HEK293 (cell line): ENCODE data around the gene RETREG2.
A peak's percentile ranks its signal among the peaks of the same experiment; 100 is the strongest.

Source experiments
- GFI1B ChIP-seq: fragments of 450-650 bp; formaldehyde crosslinking; IDR thresholded peaks from 2 replicates; pipeline ENCODE4 v1.5.1; 2016; ENCODE audit warnings: missing biosample characterization, missing genetic modification characterization
- GLIS2 ChIP-seq: fragments of 450-650 bp; formaldehyde crosslinking; IDR thresholded peaks from 2 replicates; pipeline ENCODE4 v1.5.1; 2016; ENCODE audit warnings: missing biosample characterization, missing genetic modification characterization
- HOXA7 ChIP-seq: sonication (generic); formaldehyde crosslinking; IDR thresholded peaks from 2 replicates; pipeline ENCODE4 v1.8.1; 2022; ENCODE audit warnings: missing genetic modification reagents, borderline replicate concordance
- KLF8 ChIP-seq: fragments of 450-650 bp; formaldehyde crosslinking; IDR thresholded peaks from 2 replicates; pipeline ENCODE4 v1.5.1; 2016; ENCODE audit warnings: missing biosample characterization, missing genetic modification characterization
- OSR2 ChIP-seq: fragments of 450-650 bp; formaldehyde crosslinking; IDR thresholded peaks from 2 replicates; pipeline ENCODE4 v1.5.1; 2016; ENCODE audit warnings: missing biosample characterization, missing genetic modification characterization
- PBX3 ChIP-seq: sonication (generic); formaldehyde crosslinking; IDR thresholded peaks from 2 replicates; pipeline ENCODE4 v1.8.1; 2022; ENCODE audit warnings: mild to moderate bottlenecking, moderate library complexity, missing genetic modification reagents
- PRDM1 ChIP-seq: fragments of 450-650 bp; formaldehyde crosslinking; IDR thresholded peaks from 2 replicates; pipeline ENCODE4; 2016; ENCODE audit warnings: missing biosample characterization, missing genetic modification characterization
- SALL2 ChIP-seq: fragments of 450-650 bp; formaldehyde crosslinking; IDR thresholded peaks from 2 replicates; pipeline ENCODE4 v1.5.0; 2017; ENCODE audit warnings: missing biosample characterization, mild to moderate bottlenecking, missing genetic modification characterization, borderline replicate concordance
- TRIM28 ChIP-seq: IDR thresholded peaks from 2 replicates; pipeline ENCODE4 v1.6.1; 2011; ENCODE audit warnings: low read length, control low read depth, borderline replicate concordance
- ZBTB21 ChIP-seq: fragments of 450-650 bp; formaldehyde crosslinking; IDR thresholded peaks from 2 replicates; pipeline ENCODE4 v1.5.1; 2017; ENCODE audit warnings: missing biosample characterization, missing genetic modification characterization
- ZBTB26 ChIP-seq: fragments of 450-650 bp; formaldehyde crosslinking; optimal IDR thresholded peaks from 2 replicates; pipeline ENCODE3; 2016; ENCODE audit warnings: missing biosample characterization, mild to moderate bottlenecking, missing genetic modification characterization
- ZBTB48 ChIP-seq: fragments of 450-650 bp; formaldehyde crosslinking; IDR thresholded peaks from 2 replicates; pipeline ENCODE4 v1.5.1; 2016; ENCODE audit warnings: missing biosample characterization, missing genetic modification characterization
- ZBTB8A ChIP-seq: fragments of 450-650 bp; formaldehyde crosslinking; IDR thresholded peaks from 2 replicates; pipeline ENCODE4 v1.5.1; 2016; ENCODE audit warnings: missing biosample characterization, missing genetic modification characterization
- ZFHX2 ChIP-seq: fragments of 450-650 bp; formaldehyde crosslinking; conservative IDR thresholded peaks from 2 replicates; pipeline ENCODE4 v1.5.1; 2016; ENCODE audit warnings: missing biosample characterization, missing genetic modification characterization
- ZFP69B ChIP-seq: fragments of 450-650 bp; formaldehyde crosslinking; IDR thresholded peaks from 2 replicates; pipeline ENCODE4 v1.5.1; 2016; ENCODE audit warnings: missing biosample characterization, missing genetic modification characterization
- ZIC2 ChIP-seq: fragments of 450-650 bp; formaldehyde crosslinking; IDR thresholded peaks from 2 replicates; pipeline ENCODE4 v1.5.1; 2016; ENCODE audit warnings: missing biosample characterization, missing genetic modification characterization
- ZNF10 ChIP-seq: fragments of 450-650 bp; formaldehyde crosslinking; IDR thresholded peaks from 2 replicates; pipeline ENCODE4 v1.5.1; 2017; ENCODE audit warnings: missing biosample characterization, missing genetic modification characterization
- ZNF18 ChIP-seq: fragments of 450-650 bp; formaldehyde crosslinking; IDR thresholded peaks from 2 replicates; pipeline ENCODE4 v1.5.1; 2016; ENCODE audit warnings: missing biosample characterization, missing genetic modification characterization
- ZNF248 ChIP-seq: fragments of 450-650 bp; formaldehyde crosslinking; IDR thresholded peaks from 2 replicates; pipeline ENCODE4 v1.5.1; 2017; ENCODE audit warnings: missing biosample characterization, missing genetic modification characterization
- ZNF280C ChIP-seq: fragments of 450-650 bp; formaldehyde crosslinking; IDR thresholded peaks from 2 replicates; pipeline ENCODE4 v1.5.1; 2016; ENCODE audit warnings: missing biosample characterization, missing genetic modification characterization
- ZNF302 ChIP-seq: fragments of 450-650 bp; formaldehyde crosslinking; IDR thresholded peaks from 2 replicates; pipeline ENCODE4 v1.5.1; 2016; ENCODE audit warnings: missing biosample characterization, missing genetic modification characterization, low read depth
- ZNF37A ChIP-seq: fragments of 450-650 bp; IDR thresholded peaks from 2 replicates; pipeline ENCODE4 v1.5.1; 2018; ENCODE audit warnings: missing biosample characterization, missing genetic modification characterization
- ZNF391 ChIP-seq: fragments of 450-650 bp; formaldehyde crosslinking; IDR thresholded peaks from 2 replicates; pipeline ENCODE4 v1.5.1; 2016; ENCODE audit warnings: low read depth, missing biosample characterization, missing genetic modification characterization, borderline replicate concordance
- ZNF394 ChIP-seq: fragments of 450-650 bp; formaldehyde crosslinking; IDR thresholded peaks from 2 replicates; pipeline ENCODE4 v1.5.1; 2016; ENCODE audit warnings: missing biosample characterization, missing genetic modification characterization, mild to moderate bottlenecking, moderate library complexity, borderline replicate concordance
- ZNF423 ChIP-seq: fragments of 450-650 bp; formaldehyde crosslinking; IDR thresholded peaks from 2 replicates; pipeline ENCODE4 v1.5.1; 2016; ENCODE audit warnings: missing biosample characterization, missing genetic modification characterization
- ZNF473 ChIP-seq: fragments of 450-650 bp; formaldehyde crosslinking; IDR thresholded peaks from 2 replicates; pipeline ENCODE4 v1.5.1; 2017; ENCODE audit warnings: missing biosample characterization, missing genetic modification characterization
- ZNF544 ChIP-seq: fragments of 450-650 bp; formaldehyde crosslinking; IDR thresholded peaks from 2 replicates; pipeline ENCODE4 v1.5.0; 2017; ENCODE audit warnings: missing biosample characterization, missing genetic modification characterization
- ZNF610 ChIP-seq: fragments of 450-650 bp; formaldehyde crosslinking; IDR thresholded peaks from 2 replicates; pipeline ENCODE4 v1.5.1; 2016; ENCODE audit warnings: missing biosample characterization, missing genetic modification characterization, borderline replicate concordance
- ZNF623 ChIP-seq: fragments of 450-650 bp; formaldehyde crosslinking; IDR thresholded peaks from 2 replicates; pipeline ENCODE4 v1.5.1; 2016; ENCODE audit warnings: missing biosample characterization, missing genetic modification characterization
- ZNF654 ChIP-seq: fragments of 450-650 bp; formaldehyde crosslinking; IDR thresholded peaks from 2 replicates; pipeline ENCODE4 v1.5.1; 2016; ENCODE audit warnings: low read depth, missing biosample characterization, missing genetic modification characterization
- ZNF707 ChIP-seq: fragments of 450-650 bp; formaldehyde crosslinking; IDR thresholded peaks from 2 replicates; pipeline ENCODE4 v1.5.1; 2016; ENCODE audit warnings: missing biosample characterization, missing genetic modification characterization
- ZNF785 ChIP-seq: fragments of 450-650 bp; formaldehyde crosslinking; IDR thresholded peaks from 2 replicates; pipeline ENCODE4 v1.5.1; 2016; ENCODE audit warnings: missing biosample characterization, missing genetic modification characterization
- ZNF837 ChIP-seq: fragments of 450-650 bp; formaldehyde crosslinking; IDR thresholded peaks from 2 replicates; pipeline ENCODE4 v1.5.1; 2016; ENCODE audit warnings: missing biosample characterization, missing genetic modification characterization
- ZSCAN5A ChIP-seq: fragments of 450-650 bp; formaldehyde crosslinking; IDR thresholded peaks from 2 replicates; pipeline ENCODE4 v1.5.1; 2016; ENCODE audit warnings: missing biosample characterization, missing genetic modification characterization

RETREG2 gene

GRCh38 chr2:219177552-219178376 is at the start of gene RETREG2 (continued):
- TF ChIP-seq ZNF610 = 0 out of 2 replicates have a peak, but pooled peaks have one; percentile 26
- peak; percentile 85 for TF ChIP-seq KLF8 (tag by site-specific recombination)
- no peak for TF ChIP-seq ZNF18 (tag by site-specific recombination)
- TF ChIP-seq ZNF280C = no peak
- TF ChIP-seq ZNF623 (tag by site-specific recombination) = no peak
- no peak for TF ChIP-seq GLIS2 (tag by site-specific recombination)
- TF ChIP-seq TRIM28 = 0 out of 2 replicates have a peak, but pooled peaks have one; percentile 33
- TF ChIP-seq ZNF654 (tag by site-specific recombination) = no peak
- no peak for TF ChIP-seq ZNF248 (tag by site-specific recombination)
- TF ChIP-seq ZBTB21 (tag by site-specific recombination) = no peak
- TF ChIP-seq ZNF544 (tag by site-specific recombination) = no peak
- no peak for TF ChIP-seq ZNF707 (tag by site-specific recombination)
- TF ChIP-seq PRDM1 (tag by site-specific recombination) = peak; percentile 7; the same call in 1 of the 2 replicates
- no peak for TF ChIP-seq HOXA7 (CRISPR knock-in tag)
- TF ChIP-seq PBX3 (CRISPR knock-in tag) = peak; percentile 33; the same call in 1 of the 2 replicates
- no peak; the same call in 1 of the 2 replicates for TF ChIP-seq ZBTB48 (tag by site-specific recombination)
- TF ChIP-seq ZFHX2 = peak; percentile 21
- no peak for TF ChIP-seq ZNF302 (tag by site-specific recombination)
- TF ChIP-seq ZFP69B = no peak
- TF ChIP-seq ZNF473 (tag by site-specific recombination) = no peak
- no peak for TF ChIP-seq ZNF391
- TF ChIP-seq ZIC2 = no peak
- no peak for TF ChIP-seq SALL2
- no peak for TF ChIP-seq ZSCAN5A (tag by site-specific recombination)
- no peak for TF ChIP-seq ZNF785 (tag by site-specific recombination)
- no peak for TF ChIP-seq ZNF423 (tag by site-specific recombination)
- no peak for TF ChIP-seq ZNF37A (tag by site-specific recombination)
- no peak for TF ChIP-seq OSR2
- peak; percentile 33; the same call in 1 of the 2 replicates for TF ChIP-seq ZNF10 (tag by site-specific recombination)
- TF ChIP-seq ZNF837 (tag by site-specific recombination) = no peak
- no peak for TF ChIP-seq ZNF394 (tag by site-specific recombination)
- 0 out of 2 replicates have a peak, but pooled peaks have one; percentile 37 for TF ChIP-seq ZBTB8A (tag by site-specific recombination)
- TF ChIP-seq ZBTB26 (tag by site-specific recombination) = no peak
- TF ChIP-seq GFI1B (tag by site-specific recombination) = no peak
